ENCODE results near the gene PRKG1. TPM values are rescaled to one million over a fixed set of nuclear protein-coding genes. Genes with fewer than 3 reads are reported as not detected.

The PRKG1 gene
- total RNA-seq, 1 experiment from 2014 or later = 7.4 TPM

DNA sequence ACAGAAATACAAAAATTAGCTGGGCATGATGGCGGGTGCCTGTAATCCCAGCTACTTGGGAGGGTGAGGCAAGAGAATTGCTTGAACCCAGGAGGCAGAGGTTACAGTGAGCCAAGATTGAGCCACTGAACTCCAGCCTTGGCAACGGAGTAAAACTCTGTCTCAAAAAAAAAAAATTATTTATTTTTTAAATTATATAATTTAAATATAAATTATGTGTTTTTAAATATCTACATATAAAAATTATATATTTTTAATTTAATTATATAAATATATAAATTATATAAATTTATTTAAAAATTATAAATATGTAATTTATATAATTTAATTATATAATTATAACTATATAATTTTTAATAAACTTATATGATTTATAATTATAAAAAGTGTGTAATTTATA lies 51.2 kb downstream of the PRKG1 start:
- ChIA-PET CTCF (no interaction called here), POLR2A (ENCODE audit: unreplicated experiment) (no interaction called here)
- Histone ChIP-seq H3K27ac (ENCODE audit: low read length) (no peak overlapping the region), H2AFZ (ENCODE audit: low read length) (no peak overlapping the region), H3F3A (ENCODE audit: low read length, unreplicated experiment) (peaks cover 5% of the 10 kb centered on the region), H3K9ac (ENCODE audit: low read length) (no peak overlapping the region), H3K9me3 (ENCODE audit: low read length) (no peaks in the 10 kb centered on the region), H3K36me3 (ENCODE audit: low read depth, low read length) (no peaks in the 10 kb centered on the region), H3K4me1 (ENCODE audit: insufficient read depth, low read length) (peaks cover 20% of the 10 kb centered on the region), H3K79me2 (ENCODE audit: low read length) (no peaks in the 10 kb centered on the region), H3K27me3 (ENCODE audit: low read length) (no peaks in the 10 kb centered on the region), H3K4me2 (ENCODE audit: low read length) (no peak overlapping the region), H3K4me3 (ENCODE audit: low read length) (no peak overlapping the region), H4K20me1 (ENCODE audit: low read length) (no peaks in the 10 kb centered on the region), H3K9me2 (replicated peaks; ENCODE audit: low read length) (no peaks in the 10 kb centered on the region)
- no peak for ATAC-seq
- intact Hi-C loops (cut with micrococcal nuclease) = no loop called here
- BruUV-seq (replicated peaks) = no TSS peak
- no peak for DNase-seq
- TF ChIP-seq EZH2 (IDR thresholded peaks at IDR 0.05; ENCODE audit: low read length, unreplicated experiment) (no peak), EZH2phosphoT487 (IDR thresholded peaks at IDR 0.05; ENCODE audit: borderline replicate concordance, low read length) (no peak)
- TF ChIP-seq, protein P1, sequence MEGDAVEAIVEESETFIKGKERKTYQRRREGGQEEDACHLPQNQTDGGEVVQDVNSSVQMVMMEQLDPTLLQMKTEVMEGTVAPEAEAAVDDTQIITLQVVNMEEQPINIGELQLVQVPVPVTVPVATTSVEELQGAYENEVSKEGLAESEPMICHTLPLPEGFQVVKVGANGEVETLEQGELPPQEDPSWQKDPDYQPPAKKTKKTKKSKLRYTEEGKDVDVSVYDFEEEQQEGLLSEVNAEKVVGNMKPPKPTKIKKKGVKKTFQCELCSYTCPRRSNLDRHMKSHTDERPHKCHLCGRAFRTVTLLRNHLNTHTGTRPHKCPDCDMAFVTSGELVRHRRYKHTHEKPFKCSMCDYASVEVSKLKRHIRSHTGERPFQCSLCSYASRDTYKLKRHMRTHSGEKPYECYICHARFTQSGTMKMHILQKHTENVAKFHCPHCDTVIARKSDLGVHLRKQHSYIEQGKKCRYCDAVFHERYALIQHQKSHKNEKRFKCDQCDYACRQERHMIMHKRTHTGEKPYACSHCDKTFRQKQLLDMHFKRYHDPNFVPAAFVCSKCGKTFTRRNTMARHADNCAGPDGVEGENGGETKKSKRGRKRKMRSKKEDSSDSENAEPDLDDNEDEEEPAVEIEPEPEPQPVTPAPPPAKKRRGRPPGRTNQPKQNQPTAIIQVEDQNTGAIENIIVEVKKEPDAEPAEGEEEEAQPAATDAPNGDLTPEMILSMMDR (conservative IDR thresholded peaks at IDR 0.05; ENCODE audit: low read depth, low read length) = no peak

- no TSS peak for BruUV-seq (replicated peaks)
- Histone ChIP-seq H3K36me3 (ENCODE audit: low read depth, low read length) (no peaks in the 10 kb centered on the region), H3K4me1 (ENCODE audit: insufficient read depth, low read length) (peaks cover 16% of the 10 kb centered on the region), H3K27ac (ENCODE audit: low read length) (peak overlapping the region; percentile 63), H3K4me3 (ENCODE audit: low read length) (peak overlapping the region; percentile 21), H3K4me2 (ENCODE audit: low read length) (peak overlapping the region; percentile 58), H3K9me3 (ENCODE audit: low read length) (no peaks in the 10 kb centered on the region), H3K9me2 (replicated peaks; ENCODE audit: low read length) (no peaks in the 10 kb centered on the region), H3K9ac (ENCODE audit: low read length) (no peak overlapping the region; the same call in 1 of the 2 replicates), H3K79me2 (ENCODE audit: low read length) (no peaks in the 10 kb centered on the region), H4K20me1 (ENCODE audit: low read length) (no peaks in the 10 kb centered on the region), H3K27me3 (ENCODE audit: low read length) (no peaks in the 10 kb centered on the region), H3F3A (ENCODE audit: low read length, unreplicated experiment) (peaks cover 5% of the 10 kb centered on the region), H2AFZ (ENCODE audit: low read length) (peak overlapping the region; percentile 53)
- ATAC-seq (peak; percentile 87), DNase-seq (peak; percentile 96)
- intact Hi-C loops (cut with micrococcal nuclease) = no loop called here
- POLR2A ChIA-PET (ENCODE audit: unreplicated experiment) = interaction anchor here (0.5 kb wide), 1 partner anchor 99 kb away, joined by 4 read pairs; no protein-coding TSS in a partner anchor
- CTCF ChIA-PET = no interaction called here
- no peak for TF ChIP-seq EZH2 (IDR thresholded peaks at IDR 0.05; ENCODE audit: low read length, unreplicated experiment)
- no peak for TF ChIP-seq EZH2phosphoT487 (IDR thresholded peaks at IDR 0.05; ENCODE audit: borderline replicate concordance, low read length)
- TF ChIP-seq, protein P1 (conservative IDR thresholded peaks at IDR 0.05; ENCODE audit: low read depth, low read length) = no peak
Observed at GRCh38 chr10:51129946-51130544, 55.8 kb downstream of the PRKG1 start.

DNA sequence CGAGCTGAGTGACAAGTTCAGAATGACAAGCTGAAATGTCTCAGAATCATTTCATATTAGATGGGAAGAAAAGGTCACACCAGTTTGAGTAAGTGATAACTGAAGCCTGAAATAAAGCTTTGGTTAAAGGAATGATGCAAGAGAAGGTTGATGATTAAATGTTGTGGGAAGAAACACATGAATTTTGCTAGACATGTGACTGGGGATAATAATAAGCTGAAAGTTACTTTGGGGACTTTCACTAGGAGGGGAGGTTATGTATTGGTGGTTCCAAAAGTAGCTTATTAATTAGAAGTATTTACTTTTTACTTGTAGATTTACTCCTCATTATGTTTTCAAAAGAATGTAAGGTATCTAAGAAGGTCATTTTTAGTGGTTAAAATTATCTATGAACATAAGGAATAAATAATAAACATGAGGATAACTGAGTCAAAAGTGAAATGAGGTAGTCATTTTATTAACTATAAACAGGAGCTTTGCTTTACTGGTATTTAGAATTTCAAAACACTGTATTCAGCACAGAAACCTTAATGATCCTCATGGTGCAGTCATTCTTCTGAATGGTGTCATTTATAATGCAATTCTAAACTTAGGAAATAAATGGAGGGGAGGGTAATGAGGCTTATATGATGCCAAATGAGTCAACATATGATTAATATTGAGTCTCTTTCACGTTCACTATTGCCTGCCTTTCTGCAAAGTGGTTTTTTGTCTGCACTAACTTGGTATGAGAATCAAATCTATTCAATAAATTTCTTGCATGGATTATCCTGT lies 63.7 kb downstream of the PRKG1 start:
- H3K79me2 ChIP-seq (ENCODE audit: low read length) = no peaks in the 10 kb centered on the region
- DNase-seq (peak; percentile 93), ATAC-seq (peak; percentile 97)
- H3K4me1 ChIP-seq (ENCODE audit: insufficient read depth, low read length) = peaks cover 17% of the 10 kb centered on the region
- no peaks in the 10 kb centered on the region for H3K36me3 ChIP-seq (ENCODE audit: low read depth, low read length)
- no peak overlapping the region for H3K9ac ChIP-seq (ENCODE audit: low read length)
- peak overlapping the region; percentile 2 for H3K4me2 ChIP-seq (ENCODE audit: low read length)
- no peaks in the 10 kb centered on the region for H3K27me3 ChIP-seq (ENCODE audit: low read length)
- no peaks in the 10 kb centered on the region for H3F3A ChIP-seq (ENCODE audit: low read length, unreplicated experiment)
- intact Hi-C loops (cut with micrococcal nuclease) = loop anchor here (2.0 kb wide), 1 partner anchor 19 kb away; no protein-coding TSS in a partner anchor
- no peaks in the 10 kb centered on the region for H3K9me2 ChIP-seq (replicated peaks; ENCODE audit: low read length)
- POLR2A ChIA-PET (ENCODE audit: unreplicated experiment) = no interaction called here
- H2AFZ ChIP-seq (ENCODE audit: low read length) = no peak overlapping the region
- CTCF ChIA-PET = no interaction called here
- TF ChIP-seq EZH2 (IDR thresholded peaks at IDR 0.05; ENCODE audit: low read length, unreplicated experiment) (no peak), EZH2phosphoT487 (IDR thresholded peaks at IDR 0.05; ENCODE audit: borderline replicate concordance, low read length) (no peak)
- TF ChIP-seq, protein P1 (conservative IDR thresholded peaks at IDR 0.05; ENCODE audit: low read depth, low read length) = no peak
- BruUV-seq (replicated peaks) = no TSS peak
- H3K27ac ChIP-seq (ENCODE audit: low read length) = peak overlapping the region; percentile 1; the same call in 1 of the 2 replicates
- no peaks in the 10 kb centered on the region for H4K20me1 ChIP-seq (ENCODE audit: low read length)
- H3K4me3 ChIP-seq (ENCODE audit: low read length) = no peak overlapping the region
- H3K9me3 ChIP-seq (ENCODE audit: low read length) = no peaks in the 10 kb centered on the region
